Activated naive CD8-positive, alpha-beta T cell treated with anti-CD3 and anti-CD28 coated beads for 36 hours (primary cell): Measurements from ENCODE around the gene LRBA. TPM values are rescaled to one million over a fixed set of nuclear protein-coding genes. Genes with fewer than 3 reads are reported as not detected.

ENCODE experiments used
- DNase-seq: peaks from one replicate; pipeline ENCODE4 v3.0.0; 2021
- H3K27ac Mint-ChIP-seq: one replicate; pipeline ENCODE4 v1.8.0; 2022; ENCODE audit warnings: mild to moderate bottlenecking, moderate library complexity, mixed read lengths
- H3K27me3 Mint-ChIP-seq: one replicate; pipeline ENCODE4 v1.8.0; 2022; ENCODE audit warnings: mild to moderate bottlenecking, mixed read lengths
- H3K36me3 Mint-ChIP-seq: one replicate; pipeline ENCODE4 v1.8.0; 2021; ENCODE audit warnings: mild to moderate bottlenecking, mixed read lengths
- H3K4me1 Mint-ChIP-seq: one replicate; pipeline ENCODE4 v1.8.0; 2021; ENCODE audit warnings: mixed read lengths
- H3K4me3 Mint-ChIP-seq: one replicate; pipeline ENCODE4 v1.8.0; 2022; ENCODE audit warnings: mild to moderate bottlenecking, moderate library complexity, mixed read lengths
- H3K9me3 Mint-ChIP-seq: one replicate; pipeline ENCODE4 v1.8.0; 2022; ENCODE audit warnings: mixed read lengths
- total RNA-seq, 2 experiments: library from RNA; stranded (reverse); gene quantifications; one replicate each; pipeline ENCODE4 v1.2.3, GENCODE V29; 2021

The LRBA gene
- total RNA-seq, 2 experiments from 2014 or later: 52.5 to 61.2 TPM

DNA sequence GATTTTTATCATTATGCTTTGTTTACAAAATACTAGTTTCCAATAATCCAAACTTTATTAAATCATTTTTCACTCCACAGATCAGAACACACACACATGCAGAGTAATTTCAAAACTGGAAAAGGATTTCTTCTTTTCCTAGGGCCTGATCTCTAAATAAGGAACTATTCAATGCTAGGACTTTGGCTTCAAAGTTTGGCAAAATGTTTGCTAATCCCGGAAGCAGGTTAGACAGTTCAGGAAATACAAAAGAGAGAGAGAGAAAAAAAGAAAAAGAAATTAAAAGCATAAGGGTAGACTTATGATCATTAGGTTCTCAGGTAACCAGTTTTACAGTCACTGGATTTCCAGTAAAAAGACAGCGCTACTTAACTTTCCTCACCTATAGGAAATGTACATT lies 725.9 kb downstream of the LRBA start:
- peaks cover 1% of the 10 kb centered on the region for H3K4me1 Mint-ChIP-seq
- peaks cover 17% of the 10 kb centered on the region for H3K36me3 Mint-ChIP-seq
- peaks cover 3% of the 10 kb centered on the region for H3K9me3 Mint-ChIP-seq
- DNase-seq: no peak
- no peaks in the 10 kb centered on the region for H3K27me3 Mint-ChIP-seq
- no peak overlapping the region for H3K27ac Mint-ChIP-seq
- H3K4me3 Mint-ChIP-seq: no peak overlapping the region

DNA sequence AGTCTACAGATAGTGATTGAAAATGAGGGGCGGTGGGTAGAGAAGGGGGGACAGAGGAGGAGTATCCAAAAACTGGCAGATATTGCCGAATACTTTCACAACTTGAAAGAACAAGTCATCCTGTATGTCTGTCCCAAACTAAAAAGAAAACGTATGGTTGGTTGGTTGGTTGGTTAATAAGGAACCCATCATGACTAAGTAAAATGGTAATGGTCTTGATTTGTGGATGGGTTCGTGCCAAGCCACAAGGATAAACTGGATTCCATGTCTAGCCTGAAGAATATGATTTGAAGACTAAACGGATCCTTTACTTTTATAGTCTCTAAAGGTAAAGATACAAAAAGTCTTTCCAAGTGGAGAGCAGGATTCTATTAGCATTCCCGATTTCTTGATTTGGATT lies 728.4 kb downstream of the LRBA start:
- no peak for DNase-seq
- Mint-ChIP-seq H3K4me3 (no peak overlapping the region), H3K4me1 (peaks cover 5% of the 10 kb centered on the region), H3K27ac (no peak overlapping the region), H3K27me3 (no peaks in the 10 kb centered on the region), H3K9me3 (no peaks in the 10 kb centered on the region), H3K36me3 (peaks cover 24% of the 10 kb centered on the region)

DNA sequence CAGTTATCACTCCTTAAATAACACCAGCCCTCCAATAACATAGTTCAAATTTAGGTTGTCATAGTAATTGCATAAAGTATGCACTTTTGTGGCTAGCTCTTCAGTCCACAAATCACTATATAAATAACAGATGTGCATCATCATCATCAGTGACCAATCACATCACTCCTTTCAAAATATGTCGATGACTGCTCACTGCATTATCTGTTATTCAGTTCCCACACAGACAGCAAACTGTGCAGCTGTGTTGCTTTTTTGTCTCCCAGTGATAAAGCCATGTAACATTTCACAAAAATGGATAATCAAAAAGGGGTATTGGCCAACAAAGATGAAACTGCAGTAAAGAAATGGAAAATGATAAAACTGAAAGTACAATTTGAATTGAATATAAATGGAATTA lies 731.4 kb downstream of the LRBA start:
- Mint-ChIP-seq H3K4me1 (peaks cover 4% of the 10 kb centered on the region), H3K9me3 (no peaks in the 10 kb centered on the region), H3K27ac (no peak overlapping the region), H3K27me3 (no peaks in the 10 kb centered on the region), H3K4me3 (no peak overlapping the region), H3K36me3 (peaks cover 53% of the 10 kb centered on the region)
- no peak for DNase-seq

DNA sequence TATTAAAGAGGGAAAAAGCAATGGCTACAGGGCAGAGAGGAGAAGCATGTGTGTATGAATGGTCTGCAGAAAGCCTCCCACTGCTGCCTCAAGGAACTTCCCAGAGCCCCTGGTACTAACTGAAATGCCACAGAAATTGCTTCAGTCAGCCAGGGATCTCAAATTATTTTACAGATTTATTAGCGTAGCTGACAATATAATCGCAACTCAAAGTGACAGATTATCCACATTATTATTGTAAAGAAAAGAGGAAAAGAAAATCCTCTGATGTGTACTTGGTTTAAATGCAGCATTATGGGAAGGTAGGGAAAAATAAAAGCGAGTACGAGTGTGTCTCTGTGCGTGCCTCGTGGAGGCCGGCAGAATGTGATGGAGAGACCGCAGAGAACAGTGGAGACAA lies 734.1 kb downstream of the LRBA start:
- Mint-ChIP-seq H3K4me3 (no peak overlapping the region), H3K27me3 (no peaks in the 10 kb centered on the region), H3K36me3 (peaks cover 76% of the 10 kb centered on the region), H3K9me3 (peaks cover 6% of the 10 kb centered on the region), H3K4me1 (peaks cover 4% of the 10 kb centered on the region), H3K27ac (no peak overlapping the region)
- no peak for DNase-seq

DNA sequence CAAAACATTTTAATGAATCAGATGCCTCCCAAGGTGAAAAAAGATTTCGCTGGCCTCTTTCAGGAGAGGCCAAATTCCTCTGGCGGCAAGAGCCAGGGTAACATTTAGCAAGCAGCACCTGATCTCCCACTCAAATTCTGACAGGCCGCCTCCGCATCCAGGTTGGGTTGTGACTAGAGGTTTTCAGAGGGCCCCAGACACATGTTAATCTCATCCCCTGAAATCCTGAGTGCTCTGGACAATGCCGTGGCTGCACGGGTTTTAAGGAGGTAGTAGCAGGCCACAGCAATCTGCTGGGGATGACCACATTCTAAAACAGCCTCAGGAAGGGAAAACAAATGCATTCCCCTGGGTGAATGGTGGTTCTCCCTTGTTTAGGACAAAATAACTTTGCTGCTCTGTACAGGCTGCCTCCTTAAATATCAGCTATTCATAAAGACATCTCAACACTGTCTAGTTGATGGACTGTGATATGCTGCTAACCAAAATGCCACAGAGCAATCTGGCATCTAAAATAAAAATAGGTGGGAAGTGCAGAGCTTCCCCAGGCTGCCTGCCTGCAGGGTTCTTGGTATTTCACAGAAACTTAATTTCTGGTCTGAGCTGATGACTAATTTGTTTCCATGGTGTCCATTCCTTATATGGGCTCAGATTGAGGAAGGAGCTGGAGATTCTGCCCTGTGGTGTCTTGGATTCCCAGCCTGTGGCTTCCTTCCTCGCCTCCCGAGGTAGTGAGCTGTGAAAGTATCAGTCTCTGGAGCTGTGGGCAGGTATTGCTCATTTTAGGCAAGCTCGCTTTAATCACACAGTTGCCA lies 734.8 kb downstream of the LRBA start:
- H3K4me1 Mint-ChIP-seq: peaks cover 4% of the 10 kb centered on the region
- H3K36me3 Mint-ChIP-seq: peaks cover 78% of the 10 kb centered on the region
- DNase-seq: no peak
- H3K27ac Mint-ChIP-seq: no peak overlapping the region
- no peak overlapping the region for H3K4me3 Mint-ChIP-seq
- H3K9me3 Mint-ChIP-seq: peaks cover 7% of the 10 kb centered on the region
- no peaks in the 10 kb centered on the region for H3K27me3 Mint-ChIP-seq

DNA sequence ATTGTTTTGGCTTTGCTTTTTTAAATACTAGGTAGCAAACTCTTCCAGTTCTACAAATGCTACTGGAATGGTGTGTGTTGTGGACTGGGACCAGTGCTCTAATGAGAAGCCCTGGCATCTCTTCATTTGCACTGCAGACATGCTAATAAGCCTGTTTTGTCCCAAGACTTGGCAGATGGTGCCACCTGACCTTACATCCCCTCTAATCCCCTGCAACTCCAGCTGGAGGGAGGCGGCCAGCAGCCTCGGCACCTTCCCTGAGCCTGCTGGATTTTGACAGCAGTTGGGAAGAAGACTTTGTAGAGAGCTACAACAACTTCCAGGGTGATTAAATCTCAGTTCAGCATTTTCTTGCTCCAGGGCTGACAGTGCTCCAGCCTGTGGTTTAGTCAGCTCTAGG lies 736.9 kb downstream of the LRBA start:
- Mint-ChIP-seq H3K27me3 (no peaks in the 10 kb centered on the region), H3K36me3 (peaks cover 92% of the 10 kb centered on the region), H3K9me3 (peaks cover 10% of the 10 kb centered on the region)

DNA sequence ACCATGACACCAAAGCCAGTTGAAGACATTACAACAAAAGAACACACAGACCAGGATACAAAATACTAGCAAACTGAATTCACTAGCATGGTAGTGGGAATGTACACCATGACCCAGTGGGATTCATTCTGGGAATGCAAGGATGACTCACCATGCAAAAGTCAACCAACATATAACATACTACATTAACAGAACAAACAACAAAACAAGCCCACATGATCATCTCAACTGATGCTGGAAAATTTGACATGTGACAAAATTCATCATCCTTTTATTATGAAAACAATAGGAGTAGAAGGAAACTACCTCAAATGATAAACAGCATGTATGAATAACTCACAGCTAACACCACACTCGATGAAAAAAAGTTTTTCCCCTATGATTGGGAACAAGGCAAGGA lies 746.6 kb downstream of the LRBA start:
- H3K27me3 Mint-ChIP-seq: no peaks in the 10 kb centered on the region
- H3K4me3 Mint-ChIP-seq: no peak overlapping the region

More for the DNA sequence above, 736.9 kb downstream of the LRBA start:
- no peak for DNase-seq
- Mint-ChIP-seq H3K27ac (no peak overlapping the region), H3K4me1 (peaks cover 3% of the 10 kb centered on the region), H3K4me3 (no peak overlapping the region)

DNA sequence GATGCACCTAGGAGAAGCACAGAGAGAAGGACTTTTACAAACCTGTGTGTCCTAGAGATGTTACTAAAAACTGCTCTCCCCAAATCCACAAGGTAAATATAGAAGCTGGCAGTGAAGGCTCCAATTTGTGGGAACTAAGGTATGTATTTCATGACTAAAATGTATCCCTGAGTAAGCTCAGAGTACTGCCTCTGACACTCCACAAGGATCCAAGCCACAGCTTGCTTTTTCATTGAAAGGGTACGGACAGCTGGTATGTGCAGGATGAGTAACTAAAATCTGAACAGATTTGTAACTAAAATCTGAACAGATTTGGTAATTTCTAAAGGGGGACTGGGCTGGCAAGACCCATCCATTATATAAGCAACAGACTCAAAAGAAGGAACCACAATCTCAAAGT lies 749.3 kb downstream of the LRBA start:
- Mint-ChIP-seq H3K9me3 (no peaks in the 10 kb centered on the region), H3K27ac (no peak overlapping the region), H3K4me1 (no peaks in the 10 kb centered on the region), H3K4me3 (no peak overlapping the region), H3K36me3 (peaks cover 45% of the 10 kb centered on the region), H3K27me3 (no peaks in the 10 kb centered on the region)
- DNase-seq: no peak

More for the DNA sequence above, 746.6 kb downstream of the LRBA start:
- DNase-seq: no peak
- no peaks in the 10 kb centered on the region for H3K4me1 Mint-ChIP-seq
- H3K36me3 Mint-ChIP-seq: peaks cover 58% of the 10 kb centered on the region
- H3K27ac Mint-ChIP-seq: no peak overlapping the region
- H3K9me3 Mint-ChIP-seq: no peaks in the 10 kb centered on the region

DNA sequence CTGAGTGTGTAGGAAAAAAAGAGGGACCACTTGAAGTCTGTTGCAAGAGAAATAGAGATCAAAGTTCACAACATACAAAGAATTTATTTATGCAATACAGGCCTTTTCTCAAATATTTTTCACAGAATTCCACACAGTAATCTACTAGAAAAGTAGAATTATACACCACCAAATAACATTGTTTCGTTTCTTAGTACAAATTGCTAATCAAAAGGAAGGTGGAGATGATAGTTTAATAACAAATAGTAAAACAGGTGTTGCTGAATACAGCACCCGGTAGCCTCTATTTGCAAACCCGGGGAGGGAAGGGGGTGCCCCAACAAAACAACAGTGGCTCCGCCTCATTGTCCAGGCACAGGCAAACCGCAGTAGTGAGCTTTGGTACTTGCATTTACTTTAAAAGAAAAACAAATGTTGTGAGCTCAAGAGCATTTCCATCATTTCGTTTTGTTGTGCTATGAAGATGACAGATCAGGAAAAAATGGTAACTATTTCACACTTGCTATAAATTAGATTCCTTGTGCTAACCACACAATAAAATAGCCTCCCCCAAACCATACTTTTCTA lies 750.4 kb downstream of the LRBA start:
- peaks cover 35% of the 10 kb centered on the region for H3K36me3 Mint-ChIP-seq
- no peak for DNase-seq
- no peaks in the 10 kb centered on the region for H3K4me1 Mint-ChIP-seq
- no peak overlapping the region for H3K4me3 Mint-ChIP-seq
- H3K27ac Mint-ChIP-seq: no peak overlapping the region
- no peaks in the 10 kb centered on the region for H3K27me3 Mint-ChIP-seq
- no peaks in the 10 kb centered on the region for H3K9me3 Mint-ChIP-seq

DNA sequence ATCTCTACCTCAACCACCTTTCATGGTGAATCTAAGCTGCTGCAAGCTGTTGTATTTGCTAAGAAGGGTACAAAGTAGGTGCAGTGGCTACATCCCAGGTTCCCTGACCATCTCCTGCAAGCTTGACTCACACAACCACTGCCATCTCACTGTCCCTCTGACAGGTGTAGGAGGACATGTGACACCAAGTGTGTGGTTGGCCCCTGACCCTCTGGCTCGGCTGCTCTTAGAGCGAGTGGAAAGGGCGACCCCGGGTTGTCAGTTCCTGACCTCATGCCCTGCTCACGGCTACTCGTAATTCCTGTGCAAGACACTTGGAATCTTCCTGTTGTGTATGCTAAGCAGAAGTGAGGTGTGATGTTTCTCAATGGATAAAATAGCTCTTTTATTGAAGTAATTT lies 752.5 kb downstream of the LRBA start:
- H3K27me3 Mint-ChIP-seq: no peaks in the 10 kb centered on the region
- DNase-seq: no peak
- no peak overlapping the region for H3K27ac Mint-ChIP-seq
- no peaks in the 10 kb centered on the region for H3K4me1 Mint-ChIP-seq
- peaks cover 20% of the 10 kb centered on the region for H3K36me3 Mint-ChIP-seq
- no peak overlapping the region for H3K4me3 Mint-ChIP-seq
- no peaks in the 10 kb centered on the region for H3K9me3 Mint-ChIP-seq

DNA sequence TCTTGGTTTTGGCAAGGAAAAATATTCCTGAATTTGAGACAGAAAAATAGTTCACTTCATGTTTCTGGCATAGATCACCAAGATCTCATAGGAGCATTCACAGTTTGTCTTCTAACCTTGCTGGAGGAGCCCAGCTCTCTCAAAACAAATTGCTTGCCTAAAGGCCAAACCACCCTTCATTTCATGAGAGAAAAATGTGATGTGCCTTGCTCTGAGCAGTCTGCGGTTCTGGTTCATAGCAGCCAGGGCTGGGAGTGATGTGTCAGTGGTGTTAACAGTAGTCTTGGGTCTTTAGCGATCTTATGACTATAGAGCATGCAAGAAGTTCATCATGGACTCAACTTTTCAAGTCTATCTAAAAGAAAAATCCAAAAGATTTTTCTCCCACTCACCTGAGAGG lies 753.5 kb downstream of the LRBA start:
- Mint-ChIP-seq H3K36me3 (peaks cover 18% of the 10 kb centered on the region), H3K27me3 (no peaks in the 10 kb centered on the region), H3K4me3 (no peak overlapping the region), H3K4me1 (no peaks in the 10 kb centered on the region), H3K9me3 (no peaks in the 10 kb centered on the region), H3K27ac (no peak overlapping the region)
- DNase-seq: no peak

DNA sequence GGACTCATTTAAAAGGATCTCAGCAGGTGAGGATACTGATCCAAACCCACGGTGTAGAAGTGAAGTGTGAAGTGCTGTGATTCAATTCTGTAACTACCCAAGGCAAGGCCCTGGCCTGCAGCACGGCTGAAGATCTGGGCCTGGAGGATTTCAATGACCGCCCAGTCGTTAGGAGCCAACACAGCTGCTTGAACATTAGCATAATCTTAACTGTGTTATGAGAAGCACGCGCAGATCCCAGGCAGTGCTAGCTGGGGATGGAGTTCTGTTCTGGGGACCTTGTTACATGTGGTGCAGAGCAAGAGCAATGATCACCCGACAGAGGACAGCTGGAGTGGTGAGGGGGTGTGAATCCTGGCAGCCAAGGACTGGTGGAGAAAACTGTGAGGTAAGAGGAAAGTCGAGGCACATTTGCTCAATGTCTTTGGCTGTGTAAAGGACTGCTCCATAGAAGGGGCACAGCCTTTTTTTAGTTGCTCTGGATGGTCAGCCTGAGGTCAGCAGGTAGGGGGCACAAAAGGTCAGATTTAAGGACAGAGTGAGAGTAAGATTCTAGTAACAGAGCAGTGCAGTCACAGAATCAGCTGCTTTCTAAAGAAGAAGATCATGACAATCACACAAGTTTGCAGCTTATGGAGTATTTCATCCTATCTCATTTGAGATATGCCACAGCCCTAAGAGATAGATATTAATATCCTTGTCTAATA lies 755.1 kb downstream of the LRBA start:
- H3K4me3 Mint-ChIP-seq: no peak overlapping the region
- no peaks in the 10 kb centered on the region for H3K27me3 Mint-ChIP-seq
- no peak overlapping the region for H3K27ac Mint-ChIP-seq
- H3K4me1 Mint-ChIP-seq: no peaks in the 10 kb centered on the region
- no peak for DNase-seq
- H3K9me3 Mint-ChIP-seq: no peaks in the 10 kb centered on the region
- peaks cover 7% of the 10 kb centered on the region for H3K36me3 Mint-ChIP-seq

DNA sequence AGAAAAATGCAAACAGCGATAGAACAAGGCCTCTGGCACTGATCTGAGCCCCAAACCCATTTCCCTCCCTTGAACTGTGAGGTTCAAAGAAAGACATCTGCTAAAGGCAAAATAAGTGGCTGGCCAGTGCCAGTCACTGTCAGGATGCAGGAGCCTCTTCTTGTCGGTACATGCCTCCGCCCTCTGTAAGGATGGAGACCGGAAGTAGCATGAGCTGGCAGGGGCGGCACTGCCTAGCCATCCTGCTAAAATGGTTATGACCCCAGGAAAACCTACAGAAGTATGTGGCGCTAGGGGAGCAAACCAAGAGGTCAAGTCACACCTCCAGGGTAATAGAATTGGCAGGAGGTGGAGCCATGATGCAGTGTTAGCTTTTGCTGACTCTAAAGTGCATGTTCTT lies 756.5 kb downstream of the LRBA start:
- H3K27ac Mint-ChIP-seq: no peak overlapping the region
- peaks cover 3% of the 10 kb centered on the region for H3K36me3 Mint-ChIP-seq
- H3K4me3 Mint-ChIP-seq: no peak overlapping the region
- no peak for DNase-seq
- no peaks in the 10 kb centered on the region for H3K9me3 Mint-ChIP-seq
- no peaks in the 10 kb centered on the region for H3K27me3 Mint-ChIP-seq
- no peaks in the 10 kb centered on the region for H3K4me1 Mint-ChIP-seq

DNA sequence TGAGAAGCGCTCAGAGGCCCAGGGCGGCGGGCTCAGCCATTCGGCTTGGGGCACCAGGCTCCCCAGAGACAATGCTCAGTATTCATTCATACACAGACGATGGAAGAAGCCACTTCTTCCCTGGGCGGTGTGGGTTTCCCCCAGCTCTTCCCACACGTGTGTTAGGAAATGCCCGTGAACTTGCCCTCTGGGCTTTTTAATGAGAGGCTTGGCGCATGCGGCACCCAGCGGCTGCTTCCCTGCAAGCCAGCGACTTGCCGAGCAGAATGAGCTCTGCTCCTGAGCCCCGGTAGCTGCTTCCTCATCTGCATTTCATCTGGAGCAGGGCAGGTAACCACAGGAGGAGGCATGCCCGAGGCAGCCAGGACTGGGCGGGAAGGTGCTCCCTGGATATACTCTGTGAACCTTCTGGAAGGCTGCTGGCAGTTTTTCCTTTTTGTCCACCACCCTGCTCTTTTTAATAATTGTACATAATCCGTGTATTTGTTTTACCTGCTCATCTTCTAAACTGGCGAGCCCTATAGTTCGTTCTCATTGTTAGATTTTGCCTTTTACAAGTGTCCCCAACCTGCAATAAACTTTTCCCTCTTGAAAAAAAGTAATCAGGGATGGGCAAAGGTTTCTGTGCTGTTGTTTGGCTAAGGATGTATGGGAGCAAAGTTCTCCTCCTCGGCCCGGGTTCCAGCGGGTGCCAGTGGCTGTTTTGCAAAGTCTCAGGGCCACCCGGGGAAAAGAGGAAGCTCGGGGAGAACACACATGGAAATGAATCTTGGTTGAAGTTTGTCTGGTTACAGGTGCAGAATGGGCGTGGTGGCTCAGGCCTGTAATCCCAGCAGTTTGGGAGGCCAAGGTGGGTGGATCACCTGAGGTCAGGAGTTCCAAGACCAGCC lies 758.0 kb downstream of the LRBA start:
- Mint-ChIP-seq H3K9me3 (no peaks in the 10 kb centered on the region), H3K36me3 (no peaks in the 10 kb centered on the region), H3K27me3 (no peaks in the 10 kb centered on the region), H3K4me3 (no peak overlapping the region), H3K27ac (no peak overlapping the region), H3K4me1 (no peaks in the 10 kb centered on the region)
- no peak for DNase-seq

DNA sequence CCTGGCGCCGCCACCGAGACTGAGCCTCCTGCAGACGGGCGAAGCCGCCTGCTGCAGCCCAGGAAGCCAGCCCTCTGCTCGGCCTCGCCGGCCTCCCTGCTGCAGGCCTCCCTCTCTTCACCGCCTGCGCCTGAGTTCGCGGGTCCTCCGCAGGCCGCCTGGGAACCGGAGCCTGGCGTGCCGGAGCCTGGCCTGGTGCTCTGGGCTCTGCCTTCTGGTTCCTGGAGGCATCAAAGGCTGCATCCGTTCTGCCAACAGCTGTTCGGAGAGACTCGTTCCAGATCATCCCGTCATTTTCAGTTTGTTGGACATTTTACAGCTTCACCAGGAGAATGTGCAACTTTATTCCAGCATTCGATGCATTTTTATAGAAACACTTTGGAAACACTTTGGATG lies 758.9 kb downstream of the LRBA start:
- no peaks in the 10 kb centered on the region for H3K9me3 Mint-ChIP-seq
- H3K36me3 Mint-ChIP-seq: no peaks in the 10 kb centered on the region
- no peak for DNase-seq
- H3K27me3 Mint-ChIP-seq: no peaks in the 10 kb centered on the region
- no peaks in the 10 kb centered on the region for H3K4me1 Mint-ChIP-seq
- no peak overlapping the region for H3K27ac Mint-ChIP-seq
- H3K4me3 Mint-ChIP-seq: no peak overlapping the region
